Measurements from ENCODE around the gene C4A. TPM values are rescaled to one million over a fixed set of nuclear protein-coding genes. Genes with fewer than 3 reads are reported as not detected.
A peak's percentile ranks its signal among the peaks of the same experiment; 100 is the strongest.

The C4A gene
- polyA plus RNA-seq, 1 experiment, result 7.5 TPM

- CTCF ChIA-PET, result interaction anchor here (1.5 kb wide), 1 partner anchor 9 kb away, joined by 5 read pairs; no protein-coding TSS in a partner anchor
- no peak for DNase-seq (ENCODE audit: low read depth, low spot score)
Measured at GRCh38 chr6:31943742-31944141, 38.1 kb upstream of the C4A start.

GRCh38 chr6:31945154-31945506 is 36.7 kb upstream of the C4A start:
- no peak overlapping the region for H3K4me3 ChIP-seq (ENCODE audit: low read depth, low read length)

More at GRCh38 chr6:31943742-31944141, 38.1 kb upstream of the C4A start:
- H3K27ac ChIP-seq (ENCODE audit: low read depth, low read length), result no peak overlapping the region
- no peak overlapping the region for H3K4me3 ChIP-seq (ENCODE audit: low read depth, low read length)
- POLR2A ChIA-PET, result no interaction called here
- H3K9me3 ChIP-seq (ENCODE audit: control insufficient read depth, insufficient read depth, low read length), result no peaks in the 10 kb centered on the region; the same call in 1 of the 2 replicates
- no peaks in the 10 kb centered on the region for H3K27me3 ChIP-seq (ENCODE audit: control insufficient read depth, insufficient read depth, low read length)
- no peak for TF ChIP-seq CTCF (IDR thresholded peaks at IDR 0.05; ENCODE audit: low read depth, low read length)

GRCh38 chr6:31945507-31946369 is 36.1 kb upstream of the C4A start, which contains the start of gene CFB:
CFB (plus strand) TSS chr6:31946095; CDS start chr6:31946222, 127 bp downstream.
- POLR2A ChIA-PET, result interaction anchor here (0.6 to 1.3 kb wide), 6 partner anchors 13 to 101 kb away, joined by 3 to 9 read pairs (median 4); partner anchors contain the start of genes EHMT2 and SKIC2
- TF ChIP-seq CTCF (IDR thresholded peaks at IDR 0.05; ENCODE audit: low read depth, low read length), result no peak
- H3K27ac ChIP-seq (ENCODE audit: low read depth, low read length), result peak within 1 kb of the TSS; percentile 83
- no peaks in the 10 kb centered on the region; the same call in 1 of the 2 replicates for H3K9me3 ChIP-seq (ENCODE audit: control insufficient read depth, insufficient read depth, low read length)
- no peaks in the 10 kb centered on the region for H3K27me3 ChIP-seq (ENCODE audit: control insufficient read depth, insufficient read depth, low read length)
- peak; percentile 46 for DNase-seq (ENCODE audit: low read depth, low spot score)
- peak within 1 kb of the TSS; percentile 43 for H3K4me3 ChIP-seq (ENCODE audit: low read depth, low read length)
- CTCF ChIA-PET, result interaction anchor here (0.6 kb wide), 1 partner anchor 1603 kb away, joined by 3 read pairs; no protein-coding TSS in a partner anchor

More at GRCh38 chr6:31945154-31945506, 36.7 kb upstream of the C4A start:
- TF ChIP-seq CTCF (IDR thresholded peaks at IDR 0.05; ENCODE audit: low read depth, low read length), result no peak
- no peaks in the 10 kb centered on the region; the same call in 1 of the 2 replicates for H3K9me3 ChIP-seq (ENCODE audit: control insufficient read depth, insufficient read depth, low read length)
- POLR2A ChIA-PET, result interaction anchor here (0.7 to 1.3 kb wide), 5 partner anchors 14 to 48 kb away, joined by 3 to 9 read pairs (median 4); partner anchors contain the start of genes EHMT2 and SKIC2
- H3K27ac ChIP-seq (ENCODE audit: low read depth, low read length), result peak overlapping the region; percentile 83
- CTCF ChIA-PET, result interaction anchor here (0.6 kb wide), 1 partner anchor 1603 kb away, joined by 3 read pairs; no protein-coding TSS in a partner anchor
- H3K27me3 ChIP-seq (ENCODE audit: control insufficient read depth, insufficient read depth, low read length), result no peaks in the 10 kb centered on the region
- DNase-seq (ENCODE audit: low read depth, low spot score), result no peak

GRCh38 chr6:31946370-31946885 is 35.4 kb upstream of the C4A start:
- Histone ChIP-seq H3K27me3 (ENCODE audit: control insufficient read depth, insufficient read depth, low read length) (no peaks in the 10 kb centered on the region), H3K4me3 (ENCODE audit: low read depth, low read length) (no peak overlapping the region; the same call in 1 of the 2 replicates), H3K9me3 (ENCODE audit: control insufficient read depth, insufficient read depth, low read length) (no peaks in the 10 kb centered on the region; the same call in 1 of the 2 replicates), H3K27ac (ENCODE audit: low read depth, low read length) (peak overlapping the region; percentile 83)
- DNase-seq (ENCODE audit: low read depth, low spot score), result no peak
- TF ChIP-seq CTCF (IDR thresholded peaks at IDR 0.05; ENCODE audit: low read depth, low read length), result no peak
- ChIA-PET CTCF (no interaction called here), POLR2A (interaction anchor here (0.6 to 1.1 kb wide), 2 partner anchors 44 to 101 kb away, joined by 3 to 4 read pairs; no protein-coding TSS in a partner anchor)

Data from AG04450 (cell line).